Liver (tissue), 9 donors: ENCODE measurements around the gene CHEK2. TPM values are rescaled to one million over a fixed set of nuclear protein-coding genes. Genes with fewer than 3 reads are reported as not detected.
"Not testable (repeated sequence)": the region's sequence is repeated elsewhere in the genome, so short reads cannot be mapped to it uniquely, and the experiment has no call there.

Experiments
- DNase-seq: peaks from one replicate; pipeline ENCODE4 v3.0.0-alpha.2; 2017; ENCODE audit warnings: low spot score
- H3K27ac ChIP-seq, 2 donors: one replicate each; pipeline ENCODE4 v1.7.0; 2013; ENCODE audit warnings: inconsistent platforms in 2 of 2, low read length in 2 of 2, control low read depth in 1 of 2, low read depth in 1 of 2, mild to moderate bottlenecking in 1 of 2
- H3K27me3 ChIP-seq, 4 donors: one replicate each; pipeline versions ENCODE4 v1.6.1 to v1.7.0; 2013; ENCODE audit warnings: low read length in 3 of 4, inconsistent platforms in 1 of 4, mild to moderate bottlenecking in 1 of 4, moderate library complexity in 1 of 4; ENCODE audit not compliant: control insufficient read depth in 4 of 4, insufficient read depth in 4 of 4
- H3K36me3 ChIP-seq, 4 donors: one replicate each; pipeline versions ENCODE4 v1.6.1 to v1.7.0; 2013; ENCODE audit warnings: low read length in 3 of 4, mild to moderate bottlenecking in 3 of 4, low read depth in 1 of 4, moderate library complexity in 1 of 4; ENCODE audit not compliant: control insufficient read depth in 4 of 4, insufficient read depth in 3 of 4
- H3K4me1 ChIP-seq, 4 donors: one replicate each; pipeline versions ENCODE4 v1.6.1 to v1.7.0; 2013; ENCODE audit warnings: low read length in 3 of 4, mild to moderate bottlenecking in 3 of 4, moderate library complexity in 1 of 4; ENCODE audit not compliant: control insufficient read depth in 4 of 4, insufficient read depth in 4 of 4
- H3K4me3 ChIP-seq, 3 donors: one replicate each; pipeline versions ENCODE4 v1.6.1 to v1.7.0; 2013; ENCODE audit warnings: low read length in 3 of 3, control low read depth in 1 of 3, low read depth in 1 of 3, mild to moderate bottlenecking in 1 of 3
- H3K9ac ChIP-seq, 2 donors: one replicate each; pipeline ENCODE4 v1.7.0; 2013; ENCODE audit warnings: low read length in 2 of 2, mild to moderate bottlenecking in 2 of 2, moderate library complexity in 2 of 2, control low read depth in 1 of 2, low read depth in 1 of 2
- H3K9me3 ChIP-seq, 4 donors: one replicate each; pipeline versions ENCODE4 v1.6.1 to v1.7.0; 2013; ENCODE audit warnings: low read length in 3 of 4; ENCODE audit not compliant: control insufficient read depth in 4 of 4
- EGR1 ChIP-seq, 2 donors: IDR thresholded peaks; 2 replicates each; pipeline ENCODE4 v1.6.1; 2016 to 2018; ENCODE audit warnings: antibody characterized with exemption in 2 of 2, low read depth in 2 of 2
- FOXA1 ChIP-seq: IDR thresholded peaks from 2 replicates; pipeline ENCODE4 v1.6.1; 2016; ENCODE audit warnings: antibody characterized with exemption
- FOXA2 ChIP-seq: IDR thresholded peaks from 2 replicates; pipeline ENCODE4 v1.6.1; 2016; ENCODE audit warnings: antibody characterized with exemption
- GABPA ChIP-seq, 2 donors: IDR thresholded peaks in 1 of 2; conservative IDR thresholded peaks in 1 of 2; 2 replicates each; pipeline ENCODE4 v1.6.1; 2016; ENCODE audit warnings: antibody characterized with exemption in 2 of 2, mild to moderate bottlenecking in 1 of 2, moderate library complexity in 1 of 2
- HNF4A ChIP-seq, 2 donors: conservative IDR thresholded peaks; 2 replicates each; pipeline ENCODE4 v1.6.1; 2016; ENCODE audit warnings: antibody characterized with exemption in 2 of 2, mild to moderate bottlenecking in 2 of 2
- HNF4G ChIP-seq: IDR thresholded peaks from 2 replicates; pipeline ENCODE4 v1.6.1; 2016; ENCODE audit warnings: antibody characterized with exemption
- JUND ChIP-seq, 2 donors: IDR thresholded peaks; 2 replicates each; pipeline ENCODE4 v1.6.1; 2016; ENCODE audit warnings: antibody characterized with exemption in 2 of 2
- MAX ChIP-seq: IDR thresholded peaks from 2 replicates; pipeline ENCODE4 v1.6.1; 2016; ENCODE audit warnings: antibody characterized with exemption
- NR2F2 ChIP-seq: IDR thresholded peaks from 2 replicates; pipeline ENCODE4 v1.6.1; 2016; ENCODE audit warnings: antibody characterized with exemption
- YY1 ChIP-seq: IDR thresholded peaks from 2 replicates; pipeline ENCODE4 v1.6.1; 2016; ENCODE audit warnings: antibody characterized with exemption, mild to moderate bottlenecking
- WGBS: extraction: QIAGEN DNeasy Blood & Tissue Kit; methylation state at CpG from one replicate; pipeline ENCODE4 v1.1.7; 2013; 5-methylcytosine and 5-hydroxymethylcytosine counted together
- polyA plus RNA-seq, 2 donors: library from polyadenylated mRNA; stranded (reverse) in 1 of 2; unstranded in 1 of 2; fragments of 200-250 nt in 1 of 2; fragments of >200 nt in 1 of 2; fragmentation: Nextera tagmentation in 1 of 2; extraction: Ambion mirVana in 1 of 2; gene quantifications; one replicate each; pipeline versions ENCODE4 v1.2.1 to v1.2.3, GENCODE V29; 2013 to 2015
- total RNA-seq, 2 donors: library from RNA; depleted of rRNA; stranded (reverse); fragments of >200 nt; gene quantifications; one replicate each; pipeline ENCODE4 v1.2.3, GENCODE V29; 2014
- TF ChIP-seq, protein P1 (sequence below): IDR thresholded peaks from 2 replicates; pipeline ENCODE4 v1.6.1; 2016; ENCODE audit warnings: antibody characterized with exemption, mild to moderate bottlenecking
- TF ChIP-seq, protein P2 (sequence below): IDR thresholded peaks from 2 replicates; pipeline ENCODE4 v1.6.1; 2016; ENCODE audit warnings: antibody characterized with exemption
- donor health status: healthy.
- donor health status: healthy.
- donor health status: healthy.
- donor health status: healthy.
- donor health status: healthy.

Gene CHEK2
- total and polyA plus RNA-seq, 4 donors, result 1.4 to 10.6 (median 2.8) TPM

DNA sequence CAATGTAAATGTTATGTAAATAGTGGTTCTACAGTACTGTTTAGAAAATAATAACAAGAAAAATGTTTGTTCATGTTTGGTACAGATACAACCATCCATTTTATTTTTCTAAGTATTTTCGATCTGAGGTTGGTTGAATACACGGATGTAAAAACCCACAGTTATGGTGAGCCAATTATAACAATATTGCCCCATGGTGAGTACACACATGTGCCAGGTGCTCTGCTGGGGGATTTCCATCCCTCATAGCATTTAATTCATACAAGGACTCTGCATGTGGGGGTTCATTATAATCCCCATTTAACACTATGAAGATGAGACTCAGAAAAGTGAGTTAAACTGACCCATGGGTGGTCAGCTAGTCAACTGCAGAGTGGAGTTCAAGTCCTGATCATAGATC is 38.7 kb downstream of the CHEK2 start:
- Histone ChIP-seq H3K9me3 (no peaks in the 10 kb centered on the region), H3K4me3 (no peak overlapping the region), H3K36me3 (peaks cover 0 to 2% (median 0%) of the 10 kb centered on the region in 4 donors), H3K27ac (no peak overlapping the region), H3K27me3 (no peaks in the 10 kb centered on the region), H3K9ac (no peak overlapping the region), H3K4me1 (no peaks in the 10 kb centered on the region)
- no peak for DNase-seq
- 97% methylated on average over 2 of the region's 2 CpGs for WGBS
- TF ChIP-seq MAX, result no peak
- no peak for TF ChIP-seq HNF4G
- no peak for TF ChIP-seq FOXA2
- no peak for TF ChIP-seq HNF4A (conservative IDR thresholded peaks at IDR 0.05)
- TF ChIP-seq, protein P1, sequence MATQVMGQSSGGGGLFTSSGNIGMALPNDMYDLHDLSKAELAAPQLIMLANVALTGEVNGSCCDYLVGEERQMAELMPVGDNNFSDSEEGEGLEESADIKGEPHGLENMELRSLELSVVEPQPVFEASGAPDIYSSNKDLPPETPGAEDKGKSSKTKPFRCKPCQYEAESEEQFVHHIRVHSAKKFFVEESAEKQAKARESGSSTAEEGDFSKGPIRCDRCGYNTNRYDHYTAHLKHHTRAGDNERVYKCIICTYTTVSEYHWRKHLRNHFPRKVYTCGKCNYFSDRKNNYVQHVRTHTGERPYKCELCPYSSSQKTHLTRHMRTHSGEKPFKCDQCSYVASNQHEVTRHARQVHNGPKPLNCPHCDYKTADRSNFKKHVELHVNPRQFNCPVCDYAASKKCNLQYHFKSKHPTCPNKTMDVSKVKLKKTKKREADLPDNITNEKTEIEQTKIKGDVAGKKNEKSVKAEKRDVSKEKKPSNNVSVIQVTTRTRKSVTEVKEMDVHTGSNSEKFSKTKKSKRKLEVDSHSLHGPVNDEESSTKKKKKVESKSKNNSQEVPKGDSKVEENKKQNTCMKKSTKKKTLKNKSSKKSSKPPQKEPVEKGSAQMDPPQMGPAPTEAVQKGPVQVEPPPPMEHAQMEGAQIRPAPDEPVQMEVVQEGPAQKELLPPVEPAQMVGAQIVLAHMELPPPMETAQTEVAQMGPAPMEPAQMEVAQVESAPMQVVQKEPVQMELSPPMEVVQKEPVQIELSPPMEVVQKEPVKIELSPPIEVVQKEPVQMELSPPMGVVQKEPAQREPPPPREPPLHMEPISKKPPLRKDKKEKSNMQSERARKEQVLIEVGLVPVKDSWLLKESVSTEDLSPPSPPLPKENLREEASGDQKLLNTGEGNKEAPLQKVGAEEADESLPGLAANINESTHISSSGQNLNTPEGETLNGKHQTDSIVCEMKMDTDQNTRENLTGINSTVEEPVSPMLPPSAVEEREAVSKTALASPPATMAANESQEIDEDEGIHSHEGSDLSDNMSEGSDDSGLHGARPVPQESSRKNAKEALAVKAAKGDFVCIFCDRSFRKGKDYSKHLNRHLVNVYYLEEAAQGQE, result no peak
- no peak for TF ChIP-seq EGR1 (IDR thresholded peaks at IDR 0.05; ENCODE audit: low read depth in 2 of 2)
- TF ChIP-seq, protein P2, sequence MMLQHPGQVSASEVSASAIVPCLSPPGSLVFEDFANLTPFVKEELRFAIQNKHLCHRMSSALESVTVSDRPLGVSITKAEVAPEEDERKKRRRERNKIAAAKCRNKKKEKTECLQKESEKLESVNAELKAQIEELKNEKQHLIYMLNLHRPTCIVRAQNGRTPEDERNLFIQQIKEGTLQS, result no peak
- TF ChIP-seq JUND (IDR thresholded peaks at IDR 0.05), result no peak
- no peak for TF ChIP-seq NR2F2
- no peak for TF ChIP-seq GABPA (IDR thresholded peaks at IDR 0.05 in 1 of 2, conservative IDR thresholded peaks at IDR 0.05 in 1 of 2)
- no peak for TF ChIP-seq FOXA1
- no peak for TF ChIP-seq YY1

DNA sequence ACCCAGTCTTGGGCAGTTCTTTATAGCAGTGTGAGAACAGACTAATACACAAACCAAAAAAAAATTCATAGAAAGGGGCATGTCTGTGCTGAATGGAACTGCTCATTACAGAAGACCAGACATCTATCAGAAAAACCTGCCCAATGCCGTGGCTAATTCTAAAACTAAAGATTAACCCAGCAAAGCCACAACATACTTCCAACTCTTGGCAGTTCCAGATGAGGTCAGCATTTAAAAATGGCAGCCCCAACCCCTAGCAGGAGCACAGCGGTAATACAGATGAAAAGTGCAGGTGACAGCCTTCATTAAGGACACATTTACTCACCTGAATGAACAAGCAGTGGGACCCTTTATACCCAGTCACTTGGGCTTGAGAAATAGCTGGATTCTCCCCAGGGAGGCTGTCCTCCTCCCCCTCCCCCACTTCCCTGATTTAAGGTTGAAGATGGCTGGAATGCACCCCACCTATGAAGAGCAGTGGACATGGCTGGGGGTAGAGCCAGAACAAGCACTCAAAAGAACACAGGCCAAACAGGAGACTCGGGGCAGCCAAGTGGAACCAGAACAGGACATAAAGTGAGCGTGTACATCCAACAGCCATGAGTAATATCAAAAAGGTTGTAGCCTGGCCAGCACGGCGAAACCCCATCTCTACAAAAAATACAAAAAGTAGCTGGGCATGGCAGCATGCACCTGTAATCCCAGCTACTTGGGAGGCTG is 48.4 kb downstream of the CHEK2 start:
- WGBS, result 97% methylated on average over 6 of the region's 6 CpGs
- not testable (repeated sequence) for H3K27ac ChIP-seq, H3K4me1 ChIP-seq, DNase-seq, H3K9ac ChIP-seq, H3K4me3 ChIP-seq, H3K36me3 ChIP-seq, H3K27me3 ChIP-seq, H3K9me3 ChIP-seq

DNA sequence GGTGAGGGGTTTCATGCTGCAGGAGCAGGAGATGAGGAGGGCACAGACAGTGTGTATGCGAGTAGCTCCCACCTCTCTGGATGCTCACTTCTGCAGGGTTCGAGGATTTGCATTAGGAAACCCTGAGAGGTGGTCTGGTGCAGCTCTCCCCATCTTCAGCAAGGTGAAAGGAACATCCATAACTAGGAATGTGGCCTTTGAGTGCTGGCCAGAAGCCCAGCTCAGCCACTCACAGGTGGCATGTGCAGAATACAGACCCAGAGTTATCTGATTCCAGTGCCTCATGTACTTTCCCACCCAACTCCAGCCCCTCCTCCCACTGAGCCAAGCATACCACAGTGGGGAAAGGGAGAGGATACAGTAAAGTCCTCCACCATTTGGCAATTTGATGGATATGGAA is 51.8 kb downstream of the CHEK2 start:
- H3K27ac ChIP-seq, H3K9me3 ChIP-seq, H3K4me1 ChIP-seq, H3K36me3 ChIP-seq, H3K4me3 ChIP-seq, H3K27me3 ChIP-seq, DNase-seq, H3K9ac ChIP-seq: not testable (repeated sequence)
- 98% methylated on average over 2 of the region's 2 CpGs for WGBS

DNA sequence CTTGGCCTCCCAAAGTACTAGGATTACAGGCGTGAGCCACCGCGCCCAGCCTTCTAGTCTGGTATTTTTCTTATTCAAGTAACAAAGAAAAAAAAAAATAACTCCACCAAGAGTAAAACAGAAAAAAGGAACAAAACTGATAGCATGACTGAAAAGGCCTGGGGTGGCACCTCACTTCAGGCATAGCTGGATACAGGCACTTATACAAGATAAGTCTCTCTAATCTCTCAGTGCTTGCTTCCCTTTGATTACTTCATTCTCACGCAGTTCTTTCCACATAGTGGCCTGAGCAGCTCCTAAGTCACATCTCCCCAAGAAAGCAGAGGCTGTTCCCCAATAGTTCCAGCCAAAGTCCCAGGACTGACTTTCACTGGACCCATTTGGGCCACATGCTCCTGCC is 58.7 kb downstream of the CHEK2 start:
- DNase-seq, H3K36me3 ChIP-seq, H3K4me3 ChIP-seq, H3K4me1 ChIP-seq, H3K9ac ChIP-seq, H3K27ac ChIP-seq, H3K27me3 ChIP-seq, H3K9me3 ChIP-seq: not testable (repeated sequence)
- 89% methylated on average over 4 of the region's 4 CpGs for WGBS

- 60% methylated on average over 5 of the region's 5 CpGs for WGBS
- not testable (repeated sequence) for H3K36me3 ChIP-seq, H3K4me3 ChIP-seq, H3K9ac ChIP-seq, H3K27me3 ChIP-seq, DNase-seq, H3K4me1 ChIP-seq, H3K27ac ChIP-seq, H3K9me3 ChIP-seq
These were observed 60.7 kb downstream of the CHEK2 start for GRCh38 chr22:28680813-28681490.
